ENCODE results near the gene CFC1.
"Not testable (repeated sequence)": the region's sequence is repeated elsewhere in the genome, so short reads cannot be mapped to it uniquely, and the experiment has no call there.

Gene CFC1

GRCh38 chr2:130599393-130599792, at the start of gene CFC1:
TSS of gene CFC1 (minus strand) at chr2:130599575. CDS start at chr2:130599287, 288 bp downstream.
- not testable (repeated sequence) for DNase-seq

GRCh38 chr2:130641688-130642087, 42.3 kb upstream of the CFC1 start:
- DNase-seq, result not testable (repeated sequence)

GRCh38 chr2:130638973-130639372, 39.6 kb upstream of the CFC1 start:
- DNase-seq, result not testable (repeated sequence)

GRCh38 chr2:130628784-130629475, 29.6 kb upstream of the CFC1 start:
- not testable (repeated sequence) for DNase-seq

GRCh38 chr2:130611140-130611539, 11.8 kb upstream of the CFC1 start, which contains the start of gene POTEJ:
TSS of gene POTEJ (plus strand) at chr2:130611440. CDS start at chr2:130611533, 93 bp downstream.
- DNase-seq, result not testable (repeated sequence)

DNA sequence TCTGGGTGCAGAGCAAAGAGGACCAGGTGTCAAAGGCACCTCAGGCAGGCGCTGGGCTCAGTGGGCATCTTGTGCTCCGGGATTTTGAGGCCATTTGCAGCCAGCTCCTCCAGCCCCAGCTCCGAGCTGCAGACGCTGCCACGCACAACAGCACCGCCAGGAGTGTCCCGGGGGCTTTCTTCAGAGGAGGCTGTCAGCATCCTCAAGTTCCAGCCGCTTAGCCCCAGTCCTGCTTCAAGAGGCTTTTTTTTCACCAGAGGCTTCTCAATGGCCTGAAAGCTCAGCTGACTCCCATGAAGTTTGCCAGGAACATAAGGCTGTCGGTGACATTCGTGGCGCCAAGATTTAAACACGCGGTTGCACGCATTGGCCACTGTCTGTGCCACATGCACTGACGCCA, 11.1 kb upstream of the CFC1 start:
- DNase-seq, result not testable (repeated sequence)

- DNase-seq, result not testable (repeated sequence)
Measured at GRCh38 chr2:130609002-130609920, 9.9 kb upstream of the CFC1 start.

DNA sequence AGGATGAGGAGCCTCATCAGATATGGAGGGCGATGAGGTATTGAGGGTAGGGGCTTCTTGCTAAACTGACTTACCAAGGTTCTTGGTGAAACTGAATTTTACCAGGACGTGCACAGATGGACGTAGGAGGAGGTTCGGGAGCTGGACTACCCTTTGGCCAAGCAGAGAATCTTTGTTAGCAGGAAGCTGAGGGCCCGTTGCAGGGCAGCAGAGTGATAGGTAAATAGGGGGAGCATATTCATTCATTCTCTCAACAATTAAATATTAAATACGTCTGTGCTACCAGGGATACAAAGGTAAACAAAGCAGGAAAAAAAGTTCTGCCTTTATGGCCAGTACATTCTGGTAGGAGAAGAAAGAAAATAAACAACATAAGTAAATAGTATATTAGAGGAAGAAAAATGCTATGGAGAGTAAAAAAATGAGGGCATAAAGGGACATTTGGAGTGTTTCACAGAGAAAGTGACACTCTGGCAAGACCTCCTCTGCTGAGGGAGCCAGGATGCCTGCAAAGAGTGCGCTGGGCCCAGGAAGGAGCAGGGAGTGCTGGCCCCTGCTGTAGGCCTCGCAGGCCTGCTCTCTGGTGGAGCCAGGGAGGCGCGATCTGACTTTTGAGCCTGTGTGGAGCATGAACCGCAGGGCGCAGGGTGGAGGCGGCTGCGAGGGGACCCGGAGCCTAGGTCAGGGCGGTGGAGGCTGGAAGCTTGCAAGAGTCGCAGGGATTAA, 9.1 kb upstream of the CFC1 start:
- DNase-seq, result not testable (repeated sequence)

- DNase-seq, result not testable (repeated sequence)
Measured at GRCh38 chr2:130601648-130602302, 2.4 kb upstream of the CFC1 start.

- not testable (repeated sequence) for DNase-seq
Measured at GRCh38 chr2:130599926-130600325, 551 bp upstream of the CFC1 start.

GRCh38 chr2:130598463-130598862, 912 bp downstream of the CFC1 start:
- DNase-seq, result not testable (repeated sequence)

GRCh38 chr2:130597994-130598393, 1.4 kb downstream of the CFC1 start:
- not testable (repeated sequence) for DNase-seq

GRCh38 chr2:130596757-130597156, 2.6 kb downstream of the CFC1 start:
- not testable (repeated sequence) for DNase-seq

GRCh38 chr2:130594011-130594410, 5.4 kb downstream of the CFC1 start:
- DNase-seq, result peak; percentile 38

DNA sequence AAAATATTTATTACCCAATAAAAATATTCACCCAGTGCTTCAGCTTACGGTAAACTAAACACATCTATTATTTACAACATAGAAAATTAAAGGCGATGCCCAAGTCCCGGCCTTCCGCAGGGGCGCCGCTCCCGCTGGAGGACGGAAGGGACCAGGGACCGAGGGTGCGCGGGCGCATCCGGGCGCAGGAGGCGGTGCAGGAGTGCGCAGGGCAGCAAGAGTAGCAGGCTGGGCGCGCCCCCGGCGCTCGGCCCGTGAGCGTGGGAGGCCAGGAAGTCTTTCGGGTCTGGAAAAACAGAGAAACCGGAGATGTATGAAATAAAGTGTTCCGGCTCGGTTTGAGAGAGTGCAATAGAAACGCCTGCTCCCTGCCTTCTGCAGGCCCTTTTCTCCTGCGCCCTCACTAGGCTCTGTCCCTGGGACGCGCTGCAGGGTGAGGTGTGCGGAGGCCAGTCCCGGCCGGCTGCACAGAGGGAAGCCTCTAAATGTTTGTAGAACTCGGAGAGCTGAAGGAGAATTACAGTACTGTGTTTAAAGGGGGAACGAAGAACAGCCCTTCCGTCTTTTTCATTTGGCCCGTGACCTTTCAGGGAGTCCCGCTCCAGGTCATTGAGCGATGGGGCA, 6.5 kb downstream of the CFC1 start:
- DNase-seq, result peak; percentile 24

DNA sequence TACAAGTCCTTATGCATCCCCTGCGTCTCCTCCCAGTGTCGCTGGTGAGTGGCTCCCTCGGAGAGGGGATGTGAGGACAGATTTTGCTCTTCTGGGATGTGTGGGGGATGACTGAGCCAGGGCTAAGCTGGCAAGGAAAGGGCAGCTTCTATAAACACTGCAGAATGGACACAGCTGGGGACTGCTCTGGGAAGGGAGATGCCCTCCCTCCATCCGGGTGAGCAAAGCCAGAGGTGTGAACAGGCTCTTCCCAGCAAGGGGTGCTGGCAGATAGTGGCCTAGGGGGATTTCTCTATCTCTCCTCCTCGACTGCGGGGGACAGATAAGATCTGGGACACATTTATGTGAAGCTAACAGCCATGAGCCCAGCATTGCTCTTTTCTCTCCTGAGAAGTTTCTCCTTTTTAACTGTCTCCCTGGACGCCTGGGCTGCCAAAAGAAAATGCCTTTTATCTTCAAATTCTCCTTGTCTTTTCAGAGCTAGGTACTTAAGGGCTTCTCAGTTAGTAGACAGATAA, 8.5 kb downstream of the CFC1 start:
- DNase-seq, result peak; percentile 17

DNA sequence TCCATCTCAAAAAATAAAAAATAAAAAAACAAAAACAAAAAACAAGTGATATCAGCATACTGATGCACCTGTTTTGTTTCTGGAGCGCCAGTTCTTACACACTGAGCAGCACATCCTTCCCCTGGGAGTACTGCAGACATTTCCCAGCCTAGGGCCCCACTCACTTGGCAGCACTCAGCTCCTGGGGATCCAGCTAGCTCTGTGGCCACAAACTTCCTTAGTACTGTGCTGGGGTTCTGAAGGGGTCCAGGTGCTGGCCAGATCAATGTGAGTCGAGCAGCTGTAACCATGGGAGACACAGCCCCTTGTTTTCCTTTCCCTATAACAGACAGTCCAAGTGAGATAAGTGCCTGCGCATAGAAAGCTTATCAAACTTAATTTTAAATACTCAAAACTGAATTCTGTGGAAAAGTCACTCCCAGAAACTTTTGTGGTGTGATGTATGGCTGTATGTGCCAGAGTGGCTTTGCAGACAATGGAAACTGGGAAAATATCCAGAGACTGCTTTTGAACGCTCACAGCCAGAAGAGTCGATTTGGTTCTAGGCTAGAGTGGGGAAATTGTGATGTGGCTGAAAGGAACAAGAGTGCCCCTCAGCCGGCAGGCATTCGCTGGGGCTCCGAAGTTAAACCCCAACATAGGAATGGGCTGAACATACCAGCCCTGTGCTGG, 9.1 kb downstream of the CFC1 start:
- peak; percentile 5 for DNase-seq

DNA sequence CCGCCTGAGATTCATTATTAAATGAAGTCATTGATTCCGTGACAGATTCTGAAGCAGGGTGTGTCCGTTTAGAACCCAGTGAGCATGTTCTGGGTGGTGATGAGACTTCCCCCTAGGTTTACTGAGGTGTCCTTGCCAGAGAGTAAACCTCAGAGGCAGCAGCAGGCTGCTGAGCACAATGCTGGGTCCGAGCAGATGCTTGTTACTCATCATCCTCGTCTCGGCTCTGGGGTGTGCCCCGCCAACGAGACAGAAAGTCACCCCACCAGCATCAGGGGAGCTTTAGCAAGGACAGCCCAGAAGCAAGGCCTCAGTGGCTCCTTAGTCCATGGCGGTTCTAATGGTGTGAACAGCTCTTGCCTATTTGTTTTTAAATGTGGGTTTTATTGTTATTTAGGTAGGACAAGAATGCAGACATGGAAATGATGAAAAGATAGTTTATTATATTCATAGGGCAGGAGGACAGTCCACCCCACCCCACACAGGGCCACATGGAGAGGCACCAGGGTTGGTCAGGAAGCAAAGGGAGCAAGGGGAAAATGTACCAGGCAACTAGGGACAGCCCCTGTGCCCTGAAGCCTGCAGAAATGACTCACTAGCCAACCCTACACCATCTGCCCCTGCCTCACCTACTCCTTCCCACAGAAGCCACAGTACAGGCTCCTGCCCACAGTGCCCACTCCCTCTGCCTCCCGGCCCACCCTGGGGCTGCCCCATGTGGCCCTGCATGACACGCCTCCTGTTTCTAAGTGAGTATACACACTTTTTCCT, 10.5 kb downstream of the CFC1 start:
- DNase-seq, result peak; percentile 66

- DNase-seq, result not testable (repeated sequence)
Measured at GRCh38 chr2:130584726-130585125, 14.6 kb downstream of the CFC1 start.

DNA sequence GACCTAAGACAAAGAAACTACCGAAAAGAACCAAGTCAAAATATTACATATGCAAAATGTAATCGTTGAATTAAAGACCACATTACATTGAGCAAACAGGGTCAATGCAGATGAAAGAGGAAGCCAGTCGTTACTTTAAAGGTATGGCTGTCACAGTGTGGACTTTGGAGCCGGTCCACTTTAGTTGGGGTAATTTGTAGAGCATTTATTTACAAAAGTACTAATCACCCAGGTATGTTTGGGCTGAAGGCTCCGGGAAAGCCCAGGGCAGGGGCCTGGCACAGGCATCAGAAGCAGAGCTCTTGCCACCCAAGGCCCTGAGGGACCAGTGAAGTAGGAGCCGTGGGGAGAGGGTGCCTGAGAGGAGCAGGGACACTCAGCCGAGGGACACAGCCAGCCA, 15.8 kb downstream of the CFC1 start:
- not testable (repeated sequence) for DNase-seq
